NCI-H187 (cell line): ENCODE results near the gene TTBK2.
"Not testable (repeated sequence)": the region's sequence is repeated elsewhere in the genome, so short reads cannot be mapped to it uniquely, and the experiment has no call there.

Source experiments
- DNase-seq, 2 experiments: peaks; one replicate each; lab custom pipeline; 2025; lab: John Stamatoyannopoulos, UW

Gene TTBK2

DNA sequence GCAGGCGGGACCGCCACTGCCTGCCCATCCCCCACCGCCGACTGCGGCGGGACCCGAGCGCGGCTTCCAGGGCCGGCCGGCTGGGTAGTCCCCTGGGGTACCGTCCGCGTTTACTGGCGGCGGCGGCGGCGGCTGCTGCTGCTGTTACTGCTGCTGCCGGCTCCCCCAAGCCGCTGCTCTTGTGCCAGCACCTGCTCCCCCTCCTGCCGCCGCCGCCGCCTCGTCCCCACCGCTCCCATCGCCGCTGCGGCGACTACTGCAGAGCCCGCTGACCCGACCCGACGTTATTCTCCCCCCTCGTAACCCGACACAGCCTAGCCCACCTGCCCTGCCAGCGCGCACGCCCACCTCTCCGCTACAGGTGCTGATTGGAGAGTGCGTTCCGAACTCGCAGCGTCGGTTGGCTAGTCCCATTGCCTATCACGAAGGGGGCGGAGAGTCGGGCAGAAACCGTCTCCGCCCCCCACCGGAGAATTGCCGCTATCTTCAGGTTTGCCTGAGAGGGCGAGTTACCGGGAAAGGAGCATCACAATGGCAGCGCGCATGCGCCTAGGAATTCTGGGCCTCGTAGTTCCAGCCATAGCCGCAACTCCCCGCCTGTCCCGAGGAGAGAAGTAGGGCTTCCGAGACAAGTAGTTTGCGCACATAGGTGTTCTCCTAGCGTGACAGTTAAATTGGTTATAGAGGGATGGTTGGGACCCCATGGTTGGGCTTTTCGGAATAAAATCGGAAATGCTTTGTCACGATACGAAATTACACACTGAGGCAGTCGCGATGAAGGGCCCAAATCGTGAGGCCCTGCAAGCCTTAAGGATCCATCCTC is at the start of gene TTBK2:
TSS of gene TTBK2 (minus strand) at position 260 of the 823 bp plus-strand sequence. CDS start 42,161 bp downstream, outside the sequence.
- DNase-seq = peak; percentile 90 to 93

DNA sequence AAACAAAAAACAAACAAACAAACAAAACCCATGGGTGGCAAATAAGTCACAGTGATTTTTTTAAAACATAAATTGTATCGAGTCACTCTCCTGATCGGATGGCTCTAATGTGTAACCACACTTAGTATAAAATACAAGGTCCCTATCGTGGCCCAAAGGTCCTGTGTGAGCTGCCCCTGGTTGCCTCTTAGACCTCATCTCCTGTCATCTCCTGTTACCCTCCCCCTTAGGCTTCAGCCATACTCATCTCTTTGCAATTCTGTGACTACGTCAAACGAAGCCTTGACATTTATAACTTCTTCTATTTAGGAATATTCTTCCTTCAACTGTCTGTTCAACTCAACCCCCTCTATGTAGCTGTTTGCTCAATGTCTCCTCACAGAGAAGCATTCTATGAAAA is 43.9 kb upstream of the TTBK2 start:
- no peak for DNase-seq

DNA sequence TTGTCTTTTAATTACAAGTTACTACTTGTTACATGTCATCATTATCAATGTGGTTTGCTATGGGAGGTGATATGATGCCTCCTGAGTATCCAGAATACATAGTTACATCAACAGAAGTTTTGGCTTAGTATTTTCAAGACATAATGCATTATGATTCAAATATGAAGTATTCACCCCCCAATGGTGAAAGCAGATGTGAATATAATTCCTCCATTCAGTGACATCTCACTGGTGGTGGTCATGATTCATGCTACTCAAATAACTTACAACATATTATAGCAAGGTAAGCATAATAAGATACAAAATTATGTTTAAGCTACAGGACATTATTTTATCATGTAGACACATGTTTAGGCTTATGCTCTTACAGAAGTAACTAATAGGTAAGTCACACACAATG is 34.9 kb upstream of the TTBK2 start:
- no peak for DNase-seq

DNA sequence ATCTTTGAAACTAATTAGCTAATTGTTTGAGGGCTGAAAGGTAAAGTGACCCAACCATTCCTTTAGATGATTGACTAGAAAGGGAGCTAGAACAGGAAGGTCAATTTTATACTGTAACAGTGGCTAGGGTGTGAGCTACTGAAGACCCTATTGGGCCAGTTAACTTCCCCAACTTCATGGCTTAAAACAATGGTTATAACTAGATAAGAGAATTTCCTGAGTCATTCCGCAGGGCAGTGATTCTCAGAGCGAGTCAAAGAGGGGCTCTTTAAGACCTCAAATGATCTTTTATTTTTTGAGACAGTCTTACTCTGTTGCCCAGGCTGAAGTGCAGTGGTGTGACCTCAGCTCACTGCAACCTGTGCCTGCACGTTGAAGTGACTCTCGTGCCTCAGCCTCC is 33.7 kb upstream of the TTBK2 start:
- no peak for DNase-seq

DNA sequence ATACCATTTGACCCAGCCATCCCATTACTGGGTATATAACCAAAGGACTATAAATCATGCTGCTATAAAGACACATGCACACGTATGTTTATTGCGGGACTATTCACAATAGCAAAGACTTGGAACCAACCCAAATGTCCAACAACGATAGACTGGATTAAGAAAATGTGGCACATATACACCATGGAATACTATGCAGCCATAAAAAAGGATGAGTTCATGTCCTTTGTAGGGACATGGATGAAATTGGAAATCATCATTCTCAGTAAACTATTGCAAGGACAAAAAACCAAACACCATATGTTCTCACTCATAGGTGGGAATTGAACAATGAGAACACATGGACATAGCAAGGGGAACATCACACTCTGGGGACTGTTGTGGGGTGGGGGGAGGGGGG is 28.3 kb upstream of the TTBK2 start:
- not testable (repeated sequence) for DNase-seq

DNA sequence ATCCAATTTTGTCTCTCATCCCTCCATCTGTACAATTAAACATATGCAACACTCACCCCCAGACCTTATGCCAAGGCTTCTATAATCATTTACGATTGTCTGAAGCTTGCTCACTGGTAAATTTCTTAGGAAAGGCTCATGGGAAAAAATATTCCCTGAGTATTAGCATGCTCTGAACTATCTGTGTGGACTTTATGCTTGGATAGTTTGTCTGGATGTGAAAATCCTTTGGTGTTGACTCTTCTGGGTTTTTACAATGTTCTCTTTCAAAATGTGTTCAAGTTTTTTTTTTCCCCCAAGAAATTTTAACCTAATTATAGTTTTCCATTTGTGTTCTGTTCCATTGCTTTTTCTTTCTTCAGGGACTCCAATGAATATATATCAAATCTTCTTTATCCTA is 19.9 kb upstream of the TTBK2 start:
- no peak for DNase-seq

DNA sequence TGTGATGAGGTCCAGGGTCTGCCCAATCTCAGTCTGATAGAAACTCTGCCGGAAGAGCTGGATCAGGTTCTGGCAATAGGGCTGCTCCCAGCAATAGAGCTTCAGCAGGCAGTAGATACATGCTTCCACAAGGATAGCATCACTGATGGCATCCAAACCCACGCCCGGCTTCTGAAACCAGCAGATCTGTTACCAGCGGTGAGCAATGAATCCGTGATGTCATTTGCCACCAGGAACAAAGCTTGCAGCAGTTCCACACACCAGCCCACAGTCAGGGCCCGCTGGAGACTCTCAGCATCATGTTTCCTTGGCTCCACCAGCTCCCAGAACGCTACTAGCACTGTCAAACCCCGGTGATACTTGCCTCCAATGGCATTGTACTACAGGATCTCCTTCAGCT is 19.3 kb upstream of the TTBK2 start:
- no peak for DNase-seq

DNA sequence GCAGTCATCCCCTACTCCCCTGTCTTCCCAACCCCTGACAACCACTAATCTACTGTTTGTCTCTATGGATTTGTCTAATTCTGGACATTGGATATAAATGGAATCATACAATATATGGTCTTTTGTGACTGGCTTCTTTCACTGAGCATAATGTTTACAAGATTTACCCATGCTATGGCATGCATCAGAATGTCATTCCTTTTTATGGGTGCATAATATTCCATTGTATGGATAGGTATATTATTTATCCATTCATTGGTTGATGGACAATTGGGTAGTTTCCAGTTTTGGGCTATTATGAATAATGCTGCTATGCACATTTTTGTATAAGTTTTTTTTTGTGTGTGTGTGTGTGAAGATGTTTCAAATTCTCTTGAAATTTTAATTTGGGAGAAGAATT is 16.6 kb upstream of the TTBK2 start:
- DNase-seq = no peak

DNA sequence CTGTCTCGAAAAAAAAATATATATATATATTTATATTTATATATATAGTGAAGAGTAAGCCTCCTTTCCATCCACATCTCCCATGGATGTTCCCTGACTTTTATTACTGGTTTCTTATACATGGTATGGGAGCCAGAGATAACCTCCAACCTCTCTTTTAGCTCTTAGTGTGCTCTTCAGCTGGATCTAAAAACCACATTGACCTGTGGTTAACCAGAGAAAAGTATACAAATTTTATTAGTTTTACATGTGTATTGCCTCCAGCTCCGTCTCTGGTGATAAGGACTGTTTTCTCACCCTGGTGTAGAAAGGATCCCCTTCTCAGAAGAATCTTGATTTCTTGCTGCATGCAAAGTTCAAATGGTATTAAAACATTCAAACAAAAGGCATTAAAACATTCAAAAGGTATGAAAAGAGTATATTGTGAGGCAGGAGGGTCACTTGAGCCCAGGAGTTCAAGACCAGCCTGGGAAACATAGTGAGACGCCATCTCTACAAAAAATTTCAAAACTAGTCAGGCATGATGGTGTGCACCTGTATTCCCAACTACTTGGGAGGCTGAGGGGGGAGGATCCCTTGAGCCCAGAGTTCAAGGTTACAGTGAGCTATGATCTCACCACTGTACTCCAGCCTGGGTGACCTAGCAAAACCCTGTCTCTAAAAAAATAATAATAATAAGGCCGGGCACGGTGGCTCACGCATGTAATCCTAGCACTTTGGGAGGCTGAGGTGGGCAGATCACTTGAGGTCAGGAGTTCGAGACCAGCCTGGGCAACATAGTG is 13.5 kb upstream of the TTBK2 start:
- DNase-seq = no peak

DNA sequence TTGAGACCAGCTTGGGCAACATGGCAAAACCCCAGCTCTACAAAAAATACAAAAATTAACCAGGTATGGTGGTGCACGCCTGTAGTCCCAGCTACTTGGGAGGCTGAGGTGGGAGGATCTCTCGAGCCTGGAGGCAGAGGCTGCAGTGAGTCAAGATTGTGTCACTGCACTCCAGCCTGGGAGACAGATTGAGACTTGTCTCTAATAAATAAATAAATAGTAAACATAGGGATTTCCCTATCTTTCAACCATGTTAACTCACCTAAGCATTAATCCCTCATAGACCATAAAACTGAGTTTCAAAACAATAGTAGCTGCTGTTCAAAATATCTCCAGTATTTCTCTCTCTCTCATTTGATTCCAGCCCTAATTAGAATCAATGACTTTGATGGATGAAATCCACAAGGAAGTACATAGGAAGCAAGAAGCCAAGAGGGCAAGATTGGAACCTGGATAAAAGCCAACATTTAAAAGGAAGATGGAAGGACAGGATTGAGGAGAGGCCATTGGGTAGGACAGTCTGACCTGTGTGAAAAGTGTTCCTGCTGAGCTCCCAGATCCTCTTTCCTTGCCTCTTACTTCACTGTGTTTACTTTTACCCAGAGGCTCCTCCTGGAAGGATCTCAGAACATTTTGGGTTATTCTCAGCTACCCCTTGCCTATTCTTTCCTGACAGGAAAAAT is 12.4 kb upstream of the TTBK2 start:
- no peak for DNase-seq

DNA sequence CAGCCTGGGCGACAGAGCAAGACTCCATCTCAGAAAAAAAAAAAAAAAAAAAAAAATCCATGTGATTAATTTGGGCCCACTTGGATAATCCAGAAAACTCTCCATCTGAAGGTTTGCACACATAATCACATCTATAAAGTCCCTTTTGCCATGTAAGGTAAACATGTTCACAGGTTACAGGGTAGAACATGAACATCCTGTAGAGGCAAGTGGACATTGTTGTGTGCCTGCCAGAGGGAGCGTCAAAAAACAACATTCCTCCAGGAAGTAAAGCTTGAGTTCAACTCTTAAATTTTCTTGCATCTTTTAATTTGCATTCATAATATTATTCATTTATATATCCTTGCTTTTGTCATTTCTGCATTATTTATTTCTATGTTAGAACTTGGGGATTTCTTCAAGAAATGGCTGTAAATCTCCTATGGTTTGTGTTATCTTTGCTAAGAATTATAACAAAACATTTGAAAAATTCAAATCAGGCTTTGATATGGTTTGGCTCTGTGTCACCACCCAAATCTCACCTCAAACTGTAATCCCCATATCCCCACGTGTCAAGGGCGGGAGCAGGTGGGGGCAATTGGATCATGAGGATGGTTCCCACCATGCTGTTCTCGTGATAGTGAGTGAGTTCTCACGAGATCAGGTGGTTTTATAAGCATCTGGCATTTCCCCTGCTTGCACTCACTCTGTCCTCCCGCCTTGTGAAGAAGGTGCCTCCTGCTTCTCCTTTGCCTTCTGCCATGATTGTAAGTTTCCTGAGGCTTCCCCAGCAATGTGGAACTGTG is 11.3 kb upstream of the TTBK2 start:
- no peak for DNase-seq

DNA sequence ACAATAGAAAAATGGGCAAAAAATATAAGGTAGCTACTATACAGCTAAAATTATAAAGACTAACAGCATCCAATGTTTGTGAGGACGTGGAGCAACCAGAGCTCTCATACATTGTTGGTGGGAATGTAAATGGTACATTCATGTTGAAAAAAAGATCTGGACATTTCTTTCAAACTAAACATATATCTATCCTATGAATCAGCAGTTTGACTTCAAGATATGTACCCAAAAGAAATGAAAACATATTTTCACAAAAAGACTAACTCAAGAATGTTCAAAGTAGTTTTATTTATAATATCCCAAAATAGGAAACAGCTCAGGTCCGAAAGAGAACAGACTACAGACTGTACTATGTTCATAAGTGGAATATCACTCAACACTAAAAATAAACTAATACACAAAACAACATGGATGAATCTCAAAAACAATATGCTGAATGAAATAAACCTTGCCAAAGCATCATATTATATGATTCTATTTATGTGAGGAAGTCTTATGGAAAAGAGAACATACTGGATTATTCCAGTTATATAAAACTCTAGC is 8.8 kb upstream of the TTBK2 start:
- no peak for DNase-seq

DNA sequence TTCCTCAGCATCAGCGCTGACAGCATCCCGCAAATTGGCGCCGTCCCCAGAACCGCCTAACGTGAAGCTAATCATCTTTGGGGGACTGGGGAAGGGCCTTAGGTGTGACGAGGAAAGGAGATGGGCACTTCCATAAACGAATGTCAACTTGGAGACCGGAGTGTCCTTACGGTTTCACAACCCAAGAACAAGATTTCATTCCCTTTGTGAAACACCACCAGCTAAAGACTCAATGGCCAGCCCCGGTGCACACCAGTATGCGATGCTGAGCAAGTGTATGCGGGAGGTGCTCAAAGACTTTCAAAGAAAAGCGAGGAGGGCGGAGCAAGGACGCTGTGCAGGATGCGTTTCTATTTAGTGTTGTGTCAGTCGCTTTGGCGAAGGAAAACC is 759 bp upstream of the TTBK2 start:
- no peak for DNase-seq

DNA sequence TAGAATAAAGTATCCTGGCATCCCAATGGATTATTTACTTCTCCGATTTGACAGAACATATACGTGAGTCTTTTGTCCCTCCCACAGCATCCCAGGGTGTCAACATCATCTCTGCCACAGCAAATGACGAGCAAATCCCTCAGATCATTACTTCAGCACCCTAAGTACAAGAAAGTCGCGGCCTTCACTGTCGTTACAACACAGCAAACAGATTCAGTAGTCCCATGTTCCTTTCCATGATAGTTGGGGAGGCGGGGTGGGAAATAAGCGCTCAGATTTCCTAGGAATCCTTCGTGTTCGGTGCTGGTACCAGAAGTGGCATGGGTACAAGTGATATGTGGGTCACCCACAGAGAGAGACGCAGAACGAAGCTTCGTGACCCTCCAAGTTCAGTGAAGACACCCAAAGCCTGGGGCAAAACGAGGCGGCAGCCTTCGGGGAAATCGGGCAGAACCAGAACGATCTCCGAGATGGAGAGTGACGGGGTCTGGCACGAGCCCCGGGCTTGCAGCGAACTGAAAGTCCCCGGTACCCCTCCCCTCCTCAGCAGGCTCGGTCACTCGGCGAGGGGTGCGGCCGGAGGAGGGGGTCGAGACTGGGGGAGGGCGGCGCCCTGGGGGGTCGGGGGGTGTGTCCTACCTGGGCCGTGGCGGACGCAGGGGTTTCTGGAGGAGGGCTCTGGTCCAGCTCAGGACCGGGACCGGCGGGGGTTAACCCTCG is 619 bp downstream of the TTBK2 start:
- peak in 1 of 2 experiments; percentile 21 for DNase-seq

DNA sequence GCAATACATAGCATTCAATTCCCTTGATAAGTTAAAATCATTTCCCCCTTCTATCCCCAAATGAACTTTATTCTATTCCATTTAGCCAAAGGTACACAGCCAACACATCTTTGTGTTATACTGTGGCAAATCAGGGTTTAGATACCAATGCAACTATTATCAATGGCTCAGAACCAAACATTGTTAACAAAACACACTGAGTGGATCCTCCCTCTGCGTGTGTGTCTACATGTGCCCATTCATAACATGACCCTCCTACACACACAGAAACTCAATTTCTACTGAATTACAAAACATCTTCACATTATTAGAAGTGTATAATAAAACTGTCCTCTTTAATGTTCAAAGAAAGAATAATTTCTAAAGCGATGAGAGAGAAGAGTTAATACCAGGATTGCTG is 1.3 kb downstream of the TTBK2 start:
- DNase-seq = no peak

DNA sequence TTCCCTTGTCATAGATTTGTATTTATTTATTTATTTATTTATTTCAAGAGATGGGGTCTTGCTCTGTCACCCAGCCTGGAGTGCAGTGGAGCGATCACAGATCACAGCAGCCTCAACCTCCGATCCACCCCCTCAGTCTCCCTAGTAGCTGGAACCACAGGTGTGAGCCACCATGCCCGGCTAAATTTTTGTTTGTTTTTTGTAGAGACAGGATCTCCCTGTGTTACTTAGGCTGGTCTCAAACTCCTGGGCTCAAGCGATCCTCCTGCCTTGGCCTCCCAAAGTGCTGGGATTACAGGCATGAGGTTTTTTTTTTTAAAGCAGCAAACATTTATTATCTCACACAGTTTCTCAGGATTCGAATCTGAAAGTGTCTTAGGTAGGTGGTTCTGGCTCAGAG is 2.5 kb downstream of the TTBK2 start:
- DNase-seq = no peak

DNA sequence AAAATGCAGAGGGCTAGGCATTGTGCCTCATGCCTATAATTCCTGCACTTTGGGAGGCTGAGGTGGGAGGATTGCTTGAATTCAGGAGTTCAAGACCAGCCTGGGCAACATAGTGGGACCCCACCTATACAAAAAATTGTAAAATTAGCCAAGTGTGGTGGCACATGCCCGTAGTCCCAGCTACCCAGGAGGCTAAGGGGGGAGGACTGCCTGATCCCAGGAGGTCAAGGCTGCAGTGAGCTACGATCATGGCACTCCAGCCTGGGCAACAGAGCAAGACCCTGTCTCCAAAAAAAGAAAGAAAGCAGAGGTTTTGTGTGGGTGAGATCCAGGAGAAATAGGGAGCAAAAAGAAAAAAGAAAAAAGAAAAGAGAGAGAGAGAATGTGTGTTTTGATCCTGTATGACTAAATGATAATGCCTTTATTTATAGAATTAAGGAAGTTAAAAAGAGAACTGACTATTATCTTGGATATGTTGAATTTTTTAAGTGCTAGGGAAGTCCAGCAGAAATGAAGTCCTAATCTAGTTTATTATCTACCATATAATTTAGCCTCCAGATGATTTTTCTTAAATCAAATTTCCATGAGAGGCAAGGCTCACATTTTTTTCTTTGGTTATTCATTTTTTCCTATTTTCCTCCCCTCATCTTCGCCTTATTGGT is 4.8 kb downstream of the TTBK2 start:
- DNase-seq = no peak

DNA sequence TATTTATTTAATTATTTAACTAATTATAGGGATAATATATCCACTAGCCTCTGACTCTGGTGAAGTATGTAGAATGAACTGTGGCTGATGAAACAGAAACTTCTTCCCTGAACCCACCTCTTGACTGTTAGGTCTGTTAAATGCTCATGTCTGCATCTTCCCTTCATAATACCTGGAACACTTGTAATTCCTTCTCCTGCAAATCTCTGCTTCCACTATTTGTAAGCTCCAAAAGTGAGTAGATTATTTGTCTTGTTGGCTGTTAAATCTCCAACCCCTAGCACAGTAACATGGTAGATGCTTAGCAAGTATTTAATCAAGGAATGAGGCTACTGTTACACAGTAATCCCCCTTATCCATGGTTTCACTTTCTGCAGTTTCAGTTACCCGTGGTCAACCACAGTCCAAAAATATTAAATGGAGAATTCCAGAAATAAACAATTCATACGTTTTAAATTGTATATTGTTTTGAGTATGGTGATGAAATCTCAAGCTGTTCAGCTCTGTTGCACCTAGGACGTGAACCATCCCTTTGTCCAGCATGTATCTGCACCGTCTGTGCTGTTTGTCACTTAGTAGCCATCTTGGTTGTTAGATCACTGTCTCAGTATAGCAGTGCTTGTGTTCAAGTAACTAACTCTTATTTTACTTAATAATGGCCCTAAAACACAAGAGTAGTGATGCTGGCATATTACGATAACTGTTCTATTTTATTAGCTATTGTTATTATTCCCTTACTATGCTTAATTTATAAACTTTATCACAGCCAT is 5.7 kb downstream of the TTBK2 start:
- no peak for DNase-seq

DNA sequence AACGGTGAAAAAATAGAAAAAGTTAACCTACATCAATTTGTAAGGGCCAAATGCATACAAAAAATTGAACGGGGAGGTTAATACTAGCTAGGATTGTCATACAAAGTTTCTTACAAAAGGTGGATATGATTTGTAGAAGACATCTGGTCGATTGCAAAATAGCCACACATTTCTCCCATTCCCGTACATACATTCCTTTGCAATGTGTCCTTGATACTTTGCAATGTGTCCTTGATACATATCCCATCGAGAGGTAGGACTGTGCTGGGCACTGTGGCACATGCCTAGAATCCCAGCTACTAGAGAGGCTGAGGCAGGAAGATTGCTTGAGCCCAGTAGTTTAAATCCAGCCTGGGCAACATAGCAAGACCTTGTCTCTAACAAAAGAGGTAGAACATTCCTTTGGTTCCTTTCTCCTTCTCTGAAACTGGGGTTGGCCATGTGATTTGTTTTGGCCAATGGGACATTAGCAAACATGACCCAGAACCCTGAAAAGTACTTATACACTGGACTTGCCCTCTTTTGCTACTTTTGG is 9.5 kb downstream of the TTBK2 start:
- DNase-seq = no peak
